ELR (cell line): ENCODE results near the gene DIP2C.

Experiments used
- DNase-seq: peaks from one replicate; pipeline ENCODE4 v3.0.0-alpha.2; 2015; ENCODE audit warnings: low read depth

Gene DIP2C

DNA sequence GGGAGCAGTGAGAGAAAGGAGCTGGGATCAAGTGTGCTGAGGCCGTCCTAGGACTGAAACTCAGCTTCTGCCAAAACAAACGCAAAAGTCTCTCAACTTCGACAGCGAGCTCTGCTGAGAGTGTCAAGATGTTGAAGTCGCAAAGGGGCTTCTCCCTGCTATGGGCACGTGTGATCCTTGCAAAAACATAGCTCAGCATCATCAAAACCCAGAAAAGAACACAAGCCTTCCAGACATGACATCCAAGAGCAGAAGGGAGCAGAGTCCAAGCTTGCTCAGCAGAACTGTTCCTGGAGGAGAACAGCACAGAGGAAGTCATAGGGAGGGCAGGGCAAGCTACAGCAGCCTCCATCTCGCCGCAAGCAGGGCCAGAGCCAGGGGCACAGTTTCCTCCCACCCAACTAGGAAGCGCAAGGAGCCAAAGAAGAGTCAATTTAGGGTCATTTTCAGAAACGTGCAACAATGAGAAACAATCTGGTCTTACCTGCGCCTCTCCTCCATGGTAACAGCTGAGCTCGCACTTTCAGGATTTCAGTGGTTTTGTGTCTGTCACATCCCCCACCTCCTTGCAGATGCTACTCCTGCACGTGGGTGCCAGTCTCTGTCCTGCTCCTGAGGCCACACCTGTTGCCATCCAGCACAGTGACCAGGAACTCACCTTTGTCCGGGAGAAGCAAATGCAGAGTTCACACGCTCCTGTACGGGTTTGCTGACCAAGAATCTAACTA lies 113.9 kb downstream of the DIP2C start:
- DNase-seq: no peak

GRCh38 chr10:572696-573095 lies 116.8 kb downstream of the DIP2C start:
- DNase-seq: no peak

GRCh38 chr10:571688-572451 lies 117.6 kb downstream of the DIP2C start:
- DNase-seq: no peak

GRCh38 chr10:571166-571565 lies 118.3 kb downstream of the DIP2C start:
- DNase-seq: no peak

DNA sequence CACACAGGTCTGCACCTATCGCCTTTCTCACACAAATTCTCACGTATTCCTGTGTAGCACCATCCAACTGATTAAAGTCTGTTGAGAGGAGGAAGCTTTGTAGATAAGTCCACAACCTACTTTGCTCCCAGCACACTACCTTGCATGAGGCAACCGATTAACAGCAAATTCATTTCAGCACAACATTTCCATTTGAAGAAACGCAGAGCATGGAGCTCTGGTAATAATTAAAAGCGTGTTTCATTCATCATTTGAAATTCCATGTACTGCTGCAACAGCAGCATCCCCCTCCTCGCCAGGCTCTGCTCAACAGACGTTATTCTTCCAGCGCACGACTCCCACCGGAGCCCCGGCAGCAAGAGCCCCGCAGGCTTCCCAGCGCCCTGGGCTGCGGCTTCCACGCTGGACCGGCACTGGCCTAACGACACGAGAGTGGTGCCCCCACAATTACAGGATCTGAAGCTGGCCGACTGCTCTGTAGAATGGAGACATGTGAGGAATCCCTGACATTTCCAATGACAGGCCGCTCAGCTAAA lies 118.8 kb downstream of the DIP2C start:
- DNase-seq: no peak

DNA sequence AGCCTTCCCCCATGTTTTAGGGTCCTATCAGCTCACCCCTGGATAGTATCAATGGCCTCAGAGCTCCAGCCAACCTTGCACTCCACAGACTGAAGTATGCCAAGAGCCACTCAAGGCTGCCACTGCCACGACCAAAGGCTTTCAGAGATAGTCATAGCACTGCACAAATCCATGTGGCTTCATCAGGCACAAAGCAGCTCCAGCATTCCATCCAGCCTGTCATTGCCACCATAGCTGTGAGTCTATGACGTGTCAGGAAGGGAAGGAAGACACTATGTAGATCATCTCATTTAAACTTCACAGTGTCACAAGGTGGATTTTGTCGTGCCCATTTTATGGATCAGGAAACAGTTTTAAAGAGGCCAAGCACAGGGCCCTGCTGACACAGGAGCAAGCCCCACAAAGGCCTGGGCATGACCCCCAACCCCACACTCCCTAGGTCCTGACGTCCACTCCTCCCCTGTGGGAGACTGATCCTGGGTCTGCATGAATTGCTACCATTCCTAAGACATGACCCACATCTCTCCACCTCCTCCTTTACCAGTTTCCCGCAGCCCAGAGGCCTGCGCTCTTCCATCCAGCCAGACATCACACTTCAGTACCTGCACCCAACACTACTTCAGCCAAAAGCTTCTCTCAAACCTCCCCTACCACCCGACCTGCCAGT lies 119.4 kb downstream of the DIP2C start:
- DNase-seq: no peak

GRCh38 chr10:568848-569247 lies 120.6 kb downstream of the DIP2C start:
- no peak for DNase-seq

DNA sequence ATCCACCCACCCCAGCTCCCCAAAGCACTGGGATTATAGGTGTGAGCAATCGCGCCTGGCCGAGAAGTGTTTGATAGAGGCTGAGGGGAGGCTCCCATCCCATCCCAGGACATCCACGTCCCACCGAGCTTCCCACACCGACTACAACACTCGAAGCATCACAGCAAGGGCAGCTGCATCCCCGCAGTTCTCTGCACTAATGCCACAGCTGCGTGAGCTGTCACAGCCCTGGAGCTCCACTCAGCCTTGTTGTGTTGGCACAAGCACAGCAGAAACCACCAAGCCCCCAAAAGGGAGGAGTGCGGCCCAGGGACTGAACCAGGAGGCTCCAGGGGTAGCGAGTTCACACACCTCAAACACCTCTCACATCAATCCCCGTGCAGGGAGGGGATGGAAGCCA lies 121.6 kb downstream of the DIP2C start:
- DNase-seq: no peak

DNA sequence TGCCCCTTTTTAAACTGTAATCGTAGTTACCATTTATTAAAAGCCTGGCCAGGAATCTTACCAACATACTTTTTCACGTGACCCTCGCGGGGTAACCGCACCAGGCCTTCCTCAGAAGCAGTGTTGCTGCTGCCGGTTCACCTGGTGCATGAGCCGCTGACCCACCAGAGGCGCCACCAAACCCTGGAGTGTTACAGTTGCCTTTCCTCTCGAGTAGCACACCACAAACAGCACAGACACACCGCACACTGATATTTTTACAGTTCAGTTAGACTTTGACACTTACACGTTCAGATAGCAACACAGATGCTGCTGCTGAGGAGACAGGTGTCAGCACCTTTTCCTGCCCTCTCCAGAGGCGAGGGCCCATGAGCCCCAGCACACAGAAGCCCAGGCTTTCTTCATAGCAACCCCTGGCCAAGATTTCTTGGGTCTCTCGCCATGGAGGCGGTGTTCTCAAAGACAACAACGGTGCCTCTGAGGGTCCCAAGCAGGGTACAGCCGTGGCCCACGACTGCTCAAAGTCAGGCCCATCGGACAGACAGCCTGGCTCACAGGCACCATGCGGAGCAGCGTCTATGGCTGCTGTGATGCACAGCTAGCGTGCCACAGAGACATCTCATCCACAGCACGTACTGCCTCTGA lies 123.1 kb downstream of the DIP2C start:
- no peak for DNase-seq

DNA sequence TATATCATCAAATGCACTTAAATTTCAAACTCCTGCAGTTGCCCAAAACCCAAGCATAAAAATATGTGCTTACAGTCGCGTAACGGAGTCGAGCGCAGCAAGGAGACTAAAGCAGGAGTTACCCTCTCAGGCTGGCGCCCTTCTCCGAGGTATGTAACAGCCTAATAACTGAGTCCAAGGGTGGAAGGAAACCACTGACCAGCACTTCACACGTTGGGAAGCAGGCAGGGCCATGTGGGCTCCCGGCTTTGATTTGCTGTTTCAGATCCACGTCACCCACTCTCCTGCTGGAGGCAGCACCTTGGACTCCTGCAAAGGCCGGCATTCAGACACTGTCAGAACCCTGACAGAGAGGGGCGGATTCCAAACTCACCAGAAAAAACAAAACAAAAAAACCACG lies 123.8 kb downstream of the DIP2C start:
- no peak for DNase-seq

DNA sequence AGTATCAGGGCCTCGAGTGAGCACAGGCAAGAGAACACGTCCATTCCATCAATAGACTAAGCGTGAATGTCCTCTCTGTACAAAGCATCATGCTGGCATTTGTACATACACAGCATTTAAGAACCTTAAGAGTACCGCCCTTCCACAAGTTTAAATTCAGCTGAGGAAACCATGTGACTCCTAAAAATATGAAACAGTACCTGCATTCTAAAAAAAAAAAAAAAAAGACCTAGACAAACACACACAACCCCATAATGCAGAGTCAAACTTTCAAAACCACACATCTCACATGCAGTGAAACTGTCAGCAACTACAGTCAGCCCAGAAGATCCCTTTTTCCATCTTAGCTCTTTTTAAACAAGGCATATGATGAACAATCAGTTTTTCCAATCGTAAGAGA lies 124.3 kb downstream of the DIP2C start:
- DNase-seq: no peak

DNA sequence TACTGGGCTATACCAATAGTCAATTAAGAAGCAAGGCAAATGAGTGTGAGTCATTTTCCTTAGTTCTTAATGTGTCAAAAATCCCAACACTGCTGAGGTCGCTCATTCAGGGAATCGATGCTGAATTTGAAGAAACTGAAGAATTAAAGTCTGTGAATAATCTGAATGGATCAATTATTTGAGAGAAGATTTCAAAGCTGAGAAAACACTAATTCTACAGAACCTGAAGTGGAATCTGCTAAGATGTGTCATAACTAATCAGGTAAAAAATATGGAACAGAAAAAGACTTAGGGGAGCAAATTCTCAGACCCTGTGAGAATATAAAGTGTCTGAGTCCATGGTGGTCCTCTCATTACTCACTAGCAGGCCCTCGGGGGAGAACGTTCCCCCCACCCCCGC lies 125.6 kb downstream of the DIP2C start:
- DNase-seq: no peak

DNA sequence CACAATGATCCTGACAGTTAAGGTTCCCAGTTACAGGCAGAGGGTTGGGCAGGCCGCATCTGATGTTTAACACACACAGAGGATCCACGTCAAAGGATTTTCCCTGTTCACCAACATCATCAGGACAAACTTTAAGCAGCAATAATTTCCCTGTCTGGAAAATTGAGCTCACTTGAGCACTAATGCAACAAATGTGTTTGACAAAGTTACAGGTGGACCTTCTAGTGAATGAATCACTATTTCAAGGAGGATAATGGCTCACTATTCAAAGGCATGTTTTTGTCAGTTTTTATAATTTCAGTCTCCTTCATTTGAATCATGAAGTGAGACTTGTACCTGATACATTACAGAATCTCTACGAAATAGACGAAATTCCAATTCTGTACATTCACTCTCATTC lies 127.3 kb downstream of the DIP2C start:
- DNase-seq: no peak

- DNase-seq: no peak
These were observed 127.7 kb downstream of the DIP2C start for GRCh38 chr10:561721-562120.

- no peak for DNase-seq
These were observed 129.0 kb downstream of the DIP2C start for GRCh38 chr10:560314-560992.

DNA sequence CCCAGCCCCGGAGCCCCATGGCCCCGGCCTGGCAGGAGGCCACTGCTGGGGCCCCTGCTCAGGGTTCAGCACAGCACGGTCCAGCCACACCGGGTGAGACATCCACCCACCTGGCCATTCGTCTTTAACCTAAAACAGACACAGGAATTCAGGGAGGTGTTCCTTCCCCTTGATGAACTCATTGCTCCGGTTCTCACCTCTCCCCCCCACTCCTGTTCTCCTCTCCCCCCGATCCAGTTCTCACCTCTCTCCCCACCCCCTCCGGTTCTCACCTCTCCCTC lies 129.8 kb downstream of the DIP2C start:
- no peak for DNase-seq

DNA sequence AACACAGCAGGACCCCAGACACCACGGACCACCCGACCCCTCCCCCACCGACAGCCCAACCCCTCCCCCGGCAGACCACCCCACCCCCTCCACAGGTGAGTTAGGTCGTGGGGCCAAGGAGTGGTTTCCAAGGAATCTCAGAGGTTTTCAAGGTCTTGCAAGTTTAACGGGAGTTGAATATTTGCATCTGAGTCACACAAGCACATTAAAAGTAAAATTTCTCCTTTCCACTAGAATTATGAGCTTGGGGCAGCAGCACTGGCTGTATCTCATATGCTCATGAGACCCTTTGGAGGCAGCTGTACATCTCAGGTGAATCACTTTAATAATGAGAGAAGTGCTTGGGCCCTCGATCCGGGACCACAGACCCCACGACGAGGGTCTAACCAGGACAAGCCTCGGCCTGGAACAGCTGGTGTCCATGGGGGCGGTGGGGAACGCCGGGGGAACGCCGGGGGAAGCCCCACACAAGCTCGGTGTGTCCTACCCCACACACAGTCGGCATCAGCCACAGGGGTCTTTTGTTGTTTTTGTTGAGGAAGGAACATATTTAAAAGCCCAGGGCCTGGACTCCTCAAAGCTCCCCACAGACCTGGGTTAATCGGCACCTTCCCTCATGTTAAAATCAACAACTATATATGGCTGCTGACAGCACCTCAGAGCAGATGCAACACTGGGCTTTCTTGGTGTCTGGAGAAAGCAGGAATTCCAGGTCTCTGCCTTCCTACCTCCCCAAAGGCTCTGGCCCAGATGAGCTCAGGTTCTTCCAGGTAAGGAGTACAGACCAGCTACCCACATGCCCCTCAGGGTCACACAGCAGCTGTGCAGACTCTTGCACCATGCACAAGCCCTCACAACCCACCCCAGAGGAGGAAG lies 130.3 kb downstream of the DIP2C start:
- DNase-seq: peak; percentile 8

- no peak for DNase-seq
These were observed 131.1 kb downstream of the DIP2C start for GRCh38 chr10:558364-558763.

DNA sequence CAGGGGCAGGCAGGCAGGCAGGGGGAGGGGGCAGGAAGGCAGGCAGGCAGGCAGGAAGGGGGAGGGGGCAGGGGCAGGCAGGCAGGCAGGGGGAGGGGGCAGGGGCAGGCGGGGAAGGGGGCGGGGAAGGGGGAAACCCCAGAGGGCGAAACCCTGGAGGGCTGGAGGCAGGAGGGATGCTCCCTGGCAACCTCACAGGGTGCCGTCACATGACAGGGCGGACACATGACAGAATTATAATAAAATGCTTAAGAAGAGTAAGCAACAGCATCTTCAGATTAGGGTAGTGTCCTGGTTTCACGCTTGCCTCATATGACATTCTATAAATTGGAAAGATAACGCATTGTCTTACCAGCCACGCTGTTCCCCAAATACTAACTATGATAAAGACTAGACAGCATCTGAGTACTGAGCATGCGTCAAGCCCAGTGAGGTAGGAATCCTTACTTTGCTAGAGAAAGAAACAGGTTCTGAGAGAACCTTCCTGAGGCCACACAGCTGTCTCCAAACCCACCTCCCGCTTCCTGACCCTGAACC lies 131.6 kb downstream of the DIP2C start:
- DNase-seq: peak; percentile 19

DNA sequence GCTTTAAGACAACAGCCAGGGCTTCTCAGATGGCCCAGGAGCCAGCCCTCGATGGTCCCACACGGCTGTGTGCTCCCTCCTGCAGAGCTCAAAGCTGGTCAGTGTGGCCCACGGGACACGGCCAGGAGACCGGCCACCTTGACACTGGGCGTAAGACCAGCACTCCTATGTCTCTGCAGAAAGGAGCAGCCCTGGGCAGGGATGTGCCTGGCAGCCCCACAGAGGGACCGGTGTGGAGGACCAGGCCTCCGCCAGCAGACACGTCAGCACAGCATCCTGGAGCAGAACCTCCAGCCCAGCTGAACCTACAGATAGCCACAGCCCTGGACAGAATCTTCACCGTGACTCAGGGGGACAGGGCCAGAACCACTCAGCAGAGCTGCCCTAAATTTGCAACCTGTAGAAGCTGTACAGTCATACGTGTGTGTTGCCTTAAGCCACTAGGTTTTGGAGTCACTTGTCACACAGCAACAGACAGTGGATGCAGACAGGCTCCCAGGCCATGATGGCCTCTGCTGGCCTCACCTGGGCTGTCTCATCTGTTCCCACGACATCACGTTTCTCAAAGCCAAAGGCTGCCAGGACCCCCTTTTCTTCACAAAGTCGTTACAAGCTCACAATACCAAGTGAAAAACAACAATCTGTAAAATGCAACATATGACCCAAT lies 132.4 kb downstream of the DIP2C start:
- no peak for DNase-seq
